ELR (cell line): ENCODE data around the gene SMTNL1.
A peak's percentile ranks its signal among the peaks of the same experiment; 100 is the strongest.
"Not testable (repeated sequence)": the region's sequence is repeated elsewhere in the genome, so short reads cannot be mapped to it uniquely, and the experiment has no call there.

ENCODE experiments used
- DNase-seq: peaks from one replicate; pipeline ENCODE4 v3.0.0-alpha.2; 2015; ENCODE audit warnings: low read depth

The SMTNL1 gene

GRCh38 chr11:57511741-57512430 is 25.5 kb upstream of the SMTNL1 start:
- no peak for DNase-seq

GRCh38 chr11:57512646-57513451 is 24.5 kb upstream of the SMTNL1 start:
- DNase-seq, result no peak

GRCh38 chr11:57513452-57513795 is 24.0 kb upstream of the SMTNL1 start:
- no peak for DNase-seq

- peak; percentile 45 for DNase-seq
Observed at GRCh38 chr11:57513911-57514537, 23.4 kb upstream of the SMTNL1 start.

- peak; percentile 55 for DNase-seq
Observed at GRCh38 chr11:57514538-57515331, 22.7 kb upstream of the SMTNL1 start.

- peak; percentile 65 for DNase-seq
Observed at GRCh38 chr11:57515332-57516060, 21.9 kb upstream of the SMTNL1 start, which contains the start of gene SLC43A1. Gene SLC43A1 (minus strand): TSS chr11:57515702. CDS start chr11:57514111, 1,591 bp downstream.

GRCh38 chr11:57516061-57516443 is 21.3 kb upstream of the SMTNL1 start:
- DNase-seq, result no peak

- no peak for DNase-seq
Observed at GRCh38 chr11:57521116-57521515, 16.3 kb upstream of the SMTNL1 start.

GRCh38 chr11:57523419-57523818 is 14.0 kb upstream of the SMTNL1 start:
- no peak for DNase-seq

GRCh38 chr11:57527056-57527631 is 10.3 kb upstream of the SMTNL1 start:
- peak; percentile 64 for DNase-seq

GRCh38 chr11:57529012-57529411 is 8.4 kb upstream of the SMTNL1 start:
- DNase-seq, result no peak

- DNase-seq, result no peak
Observed at GRCh38 chr11:57530215-57530595, 7.2 kb upstream of the SMTNL1 start.

GRCh38 chr11:57530596-57531507 is 6.5 kb upstream of the SMTNL1 start, which contains the start of gene TIMM10:
Gene TIMM10 (minus strand): TSS chr11:57530754. CDS start chr11:57530189, 565 bp downstream.
- peak; percentile 98 for DNase-seq

- not testable (repeated sequence) for DNase-seq
Observed at GRCh38 chr11:57534449-57534848, 2.9 kb upstream of the SMTNL1 start.

- DNase-seq, result no peak
Observed at GRCh38 chr11:57539342-57539741, 1.9 kb downstream of the SMTNL1 start.

- DNase-seq, result no peak
Observed at GRCh38 chr11:57541169-57541568, 3.8 kb downstream of the SMTNL1 start.

- DNase-seq, result no peak
Observed at GRCh38 chr11:57542582-57542981, 5.2 kb downstream of the SMTNL1 start.

- no peak for DNase-seq
Observed at GRCh38 chr11:57543593-57543992, 6.2 kb downstream of the SMTNL1 start.

GRCh38 chr11:57544566-57544965 is 7.2 kb downstream of the SMTNL1 start:
- no peak for DNase-seq

- no peak for DNase-seq
Observed at GRCh38 chr11:57545883-57546282, 8.5 kb downstream of the SMTNL1 start.
